ENCODE measurements around the gene CYSTM1.

DNA sequence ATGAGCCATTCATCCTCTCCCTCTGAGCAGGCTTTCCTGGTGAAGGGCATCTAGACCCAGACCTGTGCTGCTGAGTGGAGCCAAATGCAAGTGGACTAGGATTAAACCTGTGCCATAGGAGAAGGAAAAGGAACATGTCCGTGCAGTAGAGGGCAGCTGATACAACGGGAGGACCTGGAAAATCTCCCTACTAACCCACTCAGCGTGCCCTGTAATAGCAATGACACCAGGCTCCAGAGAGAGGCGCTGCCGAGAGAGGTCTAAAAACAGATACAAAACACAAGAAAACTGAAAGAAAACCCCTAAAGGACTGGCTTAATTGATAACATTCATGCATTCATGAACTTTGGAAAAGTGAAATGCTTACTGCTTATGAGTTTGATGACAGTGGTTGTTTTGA, 67.1 kb downstream of the CYSTM1 start:
- TF ChIP-seq, protein P1, sequence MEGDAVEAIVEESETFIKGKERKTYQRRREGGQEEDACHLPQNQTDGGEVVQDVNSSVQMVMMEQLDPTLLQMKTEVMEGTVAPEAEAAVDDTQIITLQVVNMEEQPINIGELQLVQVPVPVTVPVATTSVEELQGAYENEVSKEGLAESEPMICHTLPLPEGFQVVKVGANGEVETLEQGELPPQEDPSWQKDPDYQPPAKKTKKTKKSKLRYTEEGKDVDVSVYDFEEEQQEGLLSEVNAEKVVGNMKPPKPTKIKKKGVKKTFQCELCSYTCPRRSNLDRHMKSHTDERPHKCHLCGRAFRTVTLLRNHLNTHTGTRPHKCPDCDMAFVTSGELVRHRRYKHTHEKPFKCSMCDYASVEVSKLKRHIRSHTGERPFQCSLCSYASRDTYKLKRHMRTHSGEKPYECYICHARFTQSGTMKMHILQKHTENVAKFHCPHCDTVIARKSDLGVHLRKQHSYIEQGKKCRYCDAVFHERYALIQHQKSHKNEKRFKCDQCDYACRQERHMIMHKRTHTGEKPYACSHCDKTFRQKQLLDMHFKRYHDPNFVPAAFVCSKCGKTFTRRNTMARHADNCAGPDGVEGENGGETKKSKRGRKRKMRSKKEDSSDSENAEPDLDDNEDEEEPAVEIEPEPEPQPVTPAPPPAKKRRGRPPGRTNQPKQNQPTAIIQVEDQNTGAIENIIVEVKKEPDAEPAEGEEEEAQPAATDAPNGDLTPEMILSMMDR (conservative IDR thresholded peaks at IDR 0.05; ENCODE audit: low read length), result peak; percentile 50
- no peak for TF ChIP-seq EZH2phosphoT487 (IDR thresholded peaks at IDR 0.05; ENCODE audit: borderline replicate concordance, low read depth, low read length)
